ENCODE results near the gene CASD1.

CASD1 gene

GRCh38 chr7:94578614-94579013 is 69.0 kb downstream of the CASD1 start:
- no peak for DNase-seq (ENCODE audit: extremely low read depth in 1 of 2, low read depth in 1 of 2)

- DNase-seq (ENCODE audit: extremely low read depth in 1 of 2, low read depth in 1 of 2), result no peak
Measured at GRCh38 chr7:94579470-94579869, 69.9 kb downstream of the CASD1 start.

- no peak for DNase-seq (ENCODE audit: extremely low read depth in 1 of 2, low read depth in 1 of 2)
Measured at GRCh38 chr7:94580601-94581000, 71.0 kb downstream of the CASD1 start.

GRCh38 chr7:94584113-94584512 is 74.5 kb downstream of the CASD1 start:
- no peak for DNase-seq (ENCODE audit: extremely low read depth in 1 of 2, low read depth in 1 of 2)

GRCh38 chr7:94588075-94588474 is 78.5 kb downstream of the CASD1 start:
- no peak for DNase-seq (ENCODE audit: extremely low read depth in 1 of 2, low read depth in 1 of 2)

- DNase-seq (ENCODE audit: extremely low read depth in 1 of 2, low read depth in 1 of 2), result no peak
Measured at GRCh38 chr7:94590526-94591162, 81.0 kb downstream of the CASD1 start.

- no peak for DNase-seq (ENCODE audit: extremely low read depth in 1 of 2, low read depth in 1 of 2)
Measured at GRCh38 chr7:94591176-94591575, 81.6 kb downstream of the CASD1 start.

- DNase-seq (ENCODE audit: extremely low read depth in 1 of 2, low read depth in 1 of 2), result no peak
Measured at GRCh38 chr7:94594882-94595281, 85.3 kb downstream of the CASD1 start.

- no peak for DNase-seq (ENCODE audit: extremely low read depth in 1 of 2, low read depth in 1 of 2)
Measured at GRCh38 chr7:94595717-94596116, 86.1 kb downstream of the CASD1 start.

GRCh38 chr7:94600267-94600666 is 90.7 kb downstream of the CASD1 start:
- DNase-seq (ENCODE audit: extremely low read depth in 1 of 2, low read depth in 1 of 2), result no peak

GRCh38 chr7:94602181-94602580 is 92.6 kb downstream of the CASD1 start:
- DNase-seq (ENCODE audit: extremely low read depth in 1 of 2, low read depth in 1 of 2), result no peak

GRCh38 chr7:94605031-94605430 is 95.4 kb downstream of the CASD1 start:
- no peak for DNase-seq (ENCODE audit: extremely low read depth in 1 of 2, low read depth in 1 of 2)

Data from stimulated activated CD8-positive, alpha-beta memory T cell treated with anti-CD3 and anti-CD28 coated beads, Interleukin-7, amount 100 ng/mL, for 48 hours (primary cell).